WTC11 (cell line): ENCODE data around the gene PGLYRP2. TPM values are rescaled to one million over a fixed set of nuclear protein-coding genes. Genes with fewer than 3 reads are reported as not detected.

Experiments
- ATAC-seq: fragments of 200-7000 bp; cut with Tn5 transposase; 2 replicates; pipeline ENCODE4 v1.10.0; 2021; ENCODE audit warnings: mild to moderate bottlenecking, moderate library complexity
- CTCF ChIA-PET: fragments of 300-600 bp; sonication (Branson Sonifier 250); formaldehyde crosslinking; loops from one replicate; lab custom pipeline; 2021; ENCODE audit warnings: antibody characterized with exemption; lab: Charles Lee
- POLR2A ChIA-PET: fragments of 350-600 bp; sonication (Branson Sonifier 250); formaldehyde crosslinking; loops from one replicate; lab custom pipeline; 2021; ENCODE audit warnings: antibody characterized with exemption; lab: Charles Lee
- DNase-seq: peaks from one replicate; pipeline ENCODE4 v3.0.0; 2021; ENCODE audit warnings: low spot score
- H3K27ac Mint-ChIP-seq: 2 replicates; pipeline ENCODE4 v1.8.0; 2021; ENCODE audit warnings: mixed read lengths
- H3K27me3 Mint-ChIP-seq: 2 replicates; pipeline ENCODE4 v1.8.0; 2021; ENCODE audit warnings: low read depth, mild to moderate bottlenecking, moderate library complexity, mixed read lengths
- H3K36me3 Mint-ChIP-seq: 2 replicates; pipeline ENCODE4 v1.8.0; 2021; ENCODE audit warnings: mixed read lengths
- H3K4me1 Mint-ChIP-seq: 2 replicates; pipeline ENCODE4 v1.8.0; 2022; ENCODE audit warnings: mixed read lengths
- H3K4me3 Mint-ChIP-seq: 2 replicates; pipeline ENCODE4 v1.8.0; 2021; ENCODE audit warnings: mild to moderate bottlenecking, moderate library complexity, mixed read lengths
- H3K9me3 Mint-ChIP-seq: 2 replicates; pipeline ENCODE4 v1.8.0; 2021; ENCODE audit warnings: mixed read lengths
- ATF1 ChIP-seq: sonication (generic); formaldehyde crosslinking; IDR thresholded peaks from 2 replicates; pipeline ENCODE4 v1.8.1; 2023; ENCODE audit warnings: mild to moderate bottlenecking, moderate library complexity, missing genetic modification reagents
- ESRRA ChIP-seq: sonication (generic); formaldehyde crosslinking; IDR thresholded peaks from 2 replicates; pipeline ENCODE4 v1.8.1; 2022; ENCODE audit warnings: mild to moderate bottlenecking, missing genetic modification reagents, borderline replicate concordance
- FOXP1 ChIP-seq: sonication (generic); formaldehyde crosslinking; IDR thresholded peaks from 2 replicates; pipeline ENCODE4 v1.8.0; 2022; ENCODE audit warnings: missing genetic modification reagents, mild to moderate bottlenecking, moderate library complexity, borderline replicate concordance
- HMGXB4 ChIP-seq: sonication (generic); formaldehyde crosslinking; IDR thresholded peaks from 2 replicates; pipeline ENCODE4 v1.8.1; 2023; ENCODE audit warnings: mild to moderate bottlenecking, moderate library complexity, missing genetic modification reagents
- JUN ChIP-seq: sonication (generic); formaldehyde crosslinking; IDR thresholded peaks from 2 replicates; pipeline ENCODE4 v1.8.0; 2023; ENCODE audit warnings: mild to moderate bottlenecking, missing genetic modification reagents
- NFE2L1 ChIP-seq: sonication (generic); formaldehyde crosslinking; IDR thresholded peaks from 2 replicates; pipeline ENCODE4 v1.8.1; 2023; ENCODE audit warnings: missing genetic modification reagents
- OVOL2 ChIP-seq: fragments of 250-450 bp; sonication (Bioruptor Pico); IDR thresholded peaks from 2 replicates; pipeline ENCODE4 v1.9.0; 2021; ENCODE audit warnings: mild to moderate bottlenecking, borderline replicate concordance
- SMAD3 ChIP-seq: sonication (generic); formaldehyde crosslinking; IDR thresholded peaks from 2 replicates; pipeline ENCODE4 v1.8.0; 2022; ENCODE audit warnings: missing genetic modification reagents, mild to moderate bottlenecking, borderline replicate concordance
- STAT6 ChIP-seq: sonication (generic); formaldehyde crosslinking; conservative IDR thresholded peaks from 2 replicates; pipeline ENCODE4 v1.8.1; 2023; ENCODE audit warnings: mild to moderate bottlenecking, low read depth, missing genetic modification reagents, moderate library complexity
- TP53 ChIP-seq: sonication (generic); formaldehyde crosslinking; IDR thresholded peaks from 2 replicates; pipeline ENCODE4 v1.8.1; 2023; ENCODE audit warnings: mild to moderate bottlenecking, missing genetic modification reagents
- USF1 ChIP-seq: sonication (generic); formaldehyde crosslinking; IDR thresholded peaks from 2 replicates; pipeline ENCODE4 v1.8.0; 2022; ENCODE audit warnings: mild to moderate bottlenecking, missing genetic modification reagents
- ZBTB21 ChIP-seq: sonication (generic); formaldehyde crosslinking; IDR thresholded peaks from 2 replicates; pipeline ENCODE4 v1.8.1; 2023; ENCODE audit warnings: mild to moderate bottlenecking, missing genetic modification reagents, borderline replicate concordance
- ZNF263 ChIP-seq: sonication (generic); formaldehyde crosslinking; IDR thresholded peaks from 2 replicates; pipeline ENCODE4 v1.8.1; 2022; ENCODE audit warnings: low read depth, mild to moderate bottlenecking, moderate library complexity, missing genetic modification reagents
- ZNF416 ChIP-seq: fragments of 250-450 bp; sonication (Bioruptor Pico); IDR thresholded peaks from 2 replicates; pipeline ENCODE4 v1.9.0; 2021; ENCODE audit warnings: mild to moderate bottlenecking, inconsistent platforms
- ZNF425 ChIP-seq: fragments of 250-450 bp; sonication (Bioruptor Pico); conservative IDR thresholded peaks from 2 replicates; pipeline ENCODE4 v1.9.0; 2021; ENCODE audit warnings: mild to moderate bottlenecking
- total RNA-seq: library from RNA; stranded (reverse); gene quantifications from 3 replicates; pipeline ENCODE4 v1.2.3, GENCODE V29; 2021

Gene PGLYRP2
- total RNA-seq, 1 experiment from 2014 or later = not detected

GRCh38 chr19:15431396-15432017 is 47.8 kb downstream of the PGLYRP2 start (continued):
- TF ChIP-seq STAT6 (CRISPR knock-in tag) = no peak
- no peak for TF ChIP-seq JUN (CRISPR knock-in tag)
- no peak for TF ChIP-seq FOXP1
- no peak for TF ChIP-seq NFE2L1 (CRISPR knock-in tag)
- no peak for TF ChIP-seq ESRRA
- TF ChIP-seq OVOL2 = no peak
- no peak for TF ChIP-seq ZNF263 (CRISPR knock-in tag)
- no peak for TF ChIP-seq ZBTB21 (CRISPR knock-in tag)
- no peak for TF ChIP-seq USF1 (CRISPR knock-in tag)
- no peak for TF ChIP-seq ZNF416
- no peak for TF ChIP-seq TP53 (CRISPR knock-in tag)

GRCh38 chr19:15430526-15431120 is 48.7 kb downstream of the PGLYRP2 start:
- DNase-seq (no peak), ATAC-seq (no peak)
- Mint-ChIP-seq H3K9me3 (no peaks in the 10 kb centered on the region), H3K36me3 (peaks cover 16% of the 10 kb centered on the region), H3K4me3 (peak overlapping the region; percentile 93), H3K4me1 (peaks cover 17% of the 10 kb centered on the region), H3K27me3 (no peaks in the 10 kb centered on the region; the same call in 1 of the 2 replicates), H3K27ac (peak overlapping the region; percentile 15)
- TF ChIP-seq ATF1 (CRISPR knock-in tag) = no peak
- TF ChIP-seq SMAD3 (CRISPR knock-in tag) = no peak
- no peak for TF ChIP-seq HMGXB4 (CRISPR knock-in tag)
- no peak for TF ChIP-seq ZNF263 (CRISPR knock-in tag)
- no peak for TF ChIP-seq ZNF425 (CRISPR knock-in tag)
- POLR2A ChIA-PET = interaction anchor here (1.2 kb wide), 1 partner anchor 12 kb away, joined by 3 read pairs; the partner anchor contains the start of gene AKAP8L
- CTCF ChIA-PET = interaction anchor here (2.6 kb wide), 1 partner anchor 11 kb away, joined by 14 read pairs; the partner anchor contains the start of gene AKAP8L
